SU-DHL-6 (cell line): Measurements from ENCODE around the gene LPCAT1.
"Not testable (repeated sequence)": the region's sequence is repeated elsewhere in the genome, so short reads cannot be mapped to it uniquely, and the experiment has no call there.

Source experiments
- H2AFZ ChIP-seq: fragments of 200-600 bp; sonication (generic); 2 replicates; pipeline ENCODE4 v1.6.1; 2014; ENCODE audit warnings: low read depth, mild to moderate bottlenecking, moderate library complexity, mixed read lengths, antibody characterized with exemption, low read length; ENCODE audit not compliant: severe bottlenecking
- H3F3A ChIP-seq: fragments of 200-600 bp; shearing (Covaris generic); 2 replicates; pipeline ENCODE4 v1.6.0; 2016; ENCODE audit warnings: antibody characterized with exemption, mild to moderate bottlenecking; ENCODE audit not compliant: insufficient read depth
- H3K27ac ChIP-seq: fragments of 200-600 bp; sonication (generic); 2 replicates; pipeline ENCODE4 v1.5.1; 2016; ENCODE audit warnings: low read depth, mild to moderate bottlenecking, low read length, moderate library complexity, mixed read lengths
- H3K27me3 ChIP-seq: fragments of 200-600 bp; sonication (generic), shearing (Covaris generic); 2 replicates; pipeline ENCODE4 v1.6.0; 2014; ENCODE audit warnings: mild to moderate bottlenecking, low read length
- H3K36me3 ChIP-seq: fragments of 200-600 bp; sonication (generic); 2 replicates; pipeline ENCODE4 v1.6.1; 2014; ENCODE audit warnings: mild to moderate bottlenecking, low read length, mixed read lengths
- H3K4me2 ChIP-seq: fragments of 300-600, 200-600 bp; shearing (Covaris generic), sonication (generic); 2 replicates; pipeline ENCODE4 v1.6.0; 2014; ENCODE audit warnings: low read length, low read depth, mild to moderate bottlenecking; ENCODE audit not compliant: poor library complexity, severe bottlenecking
- H3K4me3 ChIP-seq: fragments of 200-600 bp; sonication (generic); 2 replicates; pipeline ENCODE4 v1.5.1; 2014; ENCODE audit warnings: antibody characterized with exemption, low read length, mild to moderate bottlenecking, mixed read lengths; ENCODE audit not compliant: insufficient read depth, poor library complexity, severe bottlenecking
- H3K79me2 ChIP-seq: fragments of 200-600 bp; sonication (generic); 2 replicates; pipeline ENCODE4 v1.6.1; 2014; ENCODE audit warnings: mild to moderate bottlenecking, low read length, moderate library complexity; ENCODE audit not compliant: insufficient read depth
- H3K9ac ChIP-seq: fragments of 200-600 bp; sonication (generic); 2 replicates; pipeline ENCODE4 v1.7.0; 2014; ENCODE audit warnings: mild to moderate bottlenecking, low read length
- H3K9me2 ChIP-seq: fragments of 200-600 bp; sonication (generic); replicated peaks from 2 replicates; pipeline ENCODE4 v1.6.1; 2014; ENCODE audit warnings: low read length; ENCODE audit not compliant: insufficient read depth
- H3K9me3 ChIP-seq: fragments of 200-600 bp; sonication (generic); 2 replicates; pipeline ENCODE4 v1.6.1; 2014; ENCODE audit warnings: low read length, mixed read lengths; ENCODE audit not compliant: insufficient read depth
- H4K20me1 ChIP-seq: fragments of 200-600 bp; sonication (generic); 2 replicates; pipeline ENCODE4 v1.6.1; 2014; ENCODE audit warnings: low read depth, mild to moderate bottlenecking, antibody characterized with exemption, low read length, moderate library complexity, mixed read lengths
- CTCF ChIP-seq: fragments of 200-600 bp; sonication (generic); IDR thresholded peaks from one replicate; pipeline ENCODE4 v1.5.1; 2017; ENCODE audit warnings: antibody characterized with exemption, mild to moderate bottlenecking, low read length, moderate library complexity; ENCODE audit not compliant: insufficient read depth, poor library complexity, severe bottlenecking
- EZH2phosphoT487 ChIP-seq: fragments of 200-600 bp; sonication (generic), shearing (Covaris generic); conservative IDR thresholded peaks from 2 replicates; pipeline ENCODE4 v1.6.1; 2018; ENCODE audit warnings: mild to moderate bottlenecking, antibody characterized with exemption, low read length, moderate library complexity, mixed read lengths

Gene LPCAT1

DNA sequence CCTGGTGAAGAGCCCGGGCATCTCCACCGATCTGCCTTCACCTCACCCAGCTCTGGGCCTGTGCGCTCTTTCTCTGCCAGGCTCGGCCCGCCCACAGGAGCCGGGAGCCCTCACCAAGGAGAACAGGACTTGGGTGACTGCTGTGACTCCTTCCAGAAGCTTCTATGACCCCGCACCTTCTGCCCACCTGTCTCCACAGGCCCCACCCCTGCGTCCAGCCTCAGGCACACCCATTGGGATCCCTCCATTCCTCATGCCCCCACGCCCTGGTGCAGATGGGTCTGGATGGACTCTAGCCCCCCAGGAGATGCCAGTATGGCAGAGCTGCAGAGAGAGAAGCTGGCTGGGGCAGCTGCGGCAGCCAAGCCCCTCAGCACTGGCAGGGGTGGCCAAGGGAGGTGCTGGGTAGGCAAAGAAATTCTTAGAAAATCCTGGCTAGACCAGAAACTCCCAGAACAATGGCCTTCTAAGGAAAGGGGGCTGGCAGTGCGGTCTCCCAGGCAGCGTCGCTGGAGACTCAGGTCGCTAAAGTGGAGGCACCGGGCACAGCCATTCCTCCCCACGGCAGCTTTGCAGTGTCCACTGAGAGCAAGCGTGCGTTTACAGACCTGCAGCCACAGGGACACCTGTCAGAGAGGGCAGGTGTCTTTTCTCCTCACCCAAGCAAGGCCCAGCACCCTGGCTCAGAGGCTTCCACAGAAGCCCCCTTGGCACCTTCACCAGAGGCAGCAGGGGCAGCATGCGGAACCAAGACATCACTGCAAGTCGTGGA is 17.3 kb downstream of the LPCAT1 start:
- Histone ChIP-seq H3K27me3 (no peaks in the 10 kb centered on the region), H3K4me2 (no peak overlapping the region), H3K79me2 (peaks cover 70% of the 10 kb centered on the region; the same call in 1 of the 2 replicates), H3K9ac (no peak overlapping the region), H3K36me3 (no peaks in the 10 kb centered on the region), H3K9me3 (no peaks in the 10 kb centered on the region), H4K20me1 (no peaks in the 10 kb centered on the region), H3K9me2 (no peaks in the 10 kb centered on the region), H3K27ac (no peak overlapping the region), H3F3A (peaks cover 20% of the 10 kb centered on the region), H2AFZ (no peak overlapping the region), H3K4me3 (no peak overlapping the region)
- TF ChIP-seq CTCF (no peak), EZH2phosphoT487 (no peak)

GRCh38 chr5:1505506-1506241 is 18.1 kb downstream of the LPCAT1 start:
- H2AFZ ChIP-seq: no peak overlapping the region
- no peaks in the 10 kb centered on the region for H4K20me1 ChIP-seq

GRCh38 chr5:1505089-1505488 is 18.7 kb downstream of the LPCAT1 start:
- not testable (repeated sequence) for H3K27me3 ChIP-seq, H2AFZ ChIP-seq, H3K9me3 ChIP-seq, H3K9me2 ChIP-seq, H3K4me3 ChIP-seq, H3K36me3 ChIP-seq, H4K20me1 ChIP-seq
- Histone ChIP-seq H3K9ac (peak overlapping the region; percentile 47; the same call in 1 of the 2 replicates), H3K4me2 (peak overlapping the region; percentile 62), H3K27ac (peak overlapping the region; percentile 96), H3K79me2 (peaks cover 71% of the 10 kb centered on the region; the same call in 1 of the 2 replicates), H3F3A (peaks cover 20% of the 10 kb centered on the region)

More at GRCh38 chr5:1505506-1506241, 18.1 kb downstream of the LPCAT1 start:
- H3K9me2 ChIP-seq: no peaks in the 10 kb centered on the region
- no peak for TF ChIP-seq EZH2phosphoT487
- TF ChIP-seq CTCF: no peak
- no peaks in the 10 kb centered on the region for H3K9me3 ChIP-seq
- no peaks in the 10 kb centered on the region for H3K27me3 ChIP-seq
- no peak overlapping the region for H3K9ac ChIP-seq
- no peak overlapping the region for H3K4me3 ChIP-seq
- no peak overlapping the region for H3K4me2 ChIP-seq
- H3F3A ChIP-seq: peaks cover 20% of the 10 kb centered on the region
- H3K79me2 ChIP-seq: peaks cover 76% of the 10 kb centered on the region; the same call in 1 of the 2 replicates
- no peak overlapping the region for H3K27ac ChIP-seq
- H3K36me3 ChIP-seq: no peaks in the 10 kb centered on the region

DNA sequence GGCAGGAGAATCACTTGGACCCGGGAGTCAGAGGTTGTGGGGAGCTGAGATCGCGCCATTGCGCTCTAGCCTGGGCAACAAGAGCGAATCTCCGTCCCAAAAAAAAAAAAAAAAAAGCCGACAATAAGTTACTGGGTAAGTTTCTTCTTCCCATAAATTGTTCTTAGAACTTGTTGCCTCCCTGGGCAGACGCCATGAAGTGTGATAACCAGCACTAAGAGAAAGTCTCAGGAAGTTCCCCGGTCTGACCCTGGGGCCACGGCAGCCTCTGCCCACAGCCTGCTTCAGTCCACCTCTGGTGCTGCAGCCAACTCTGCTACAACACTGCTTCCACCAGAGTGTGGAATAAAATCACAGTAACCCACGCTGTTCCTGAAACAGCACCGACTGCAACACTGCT is 19.1 kb downstream of the LPCAT1 start:
- Histone ChIP-seq H3F3A (peaks cover 20% of the 10 kb centered on the region), H3K36me3 (no peaks in the 10 kb centered on the region), H3K79me2 (peaks cover 69% of the 10 kb centered on the region; the same call in 1 of the 2 replicates), H2AFZ (no peak overlapping the region), H3K4me3 (peak overlapping the region; percentile 16), H3K9me3 (no peaks in the 10 kb centered on the region), H3K4me2 (peak overlapping the region; percentile 62), H3K9me2 (no peaks in the 10 kb centered on the region), H3K9ac (peak overlapping the region; percentile 47), H4K20me1 (no peaks in the 10 kb centered on the region), H3K27me3 (no peaks in the 10 kb centered on the region), H3K27ac (peak overlapping the region; percentile 96)
- no peak for TF ChIP-seq EZH2phosphoT487
- no peak for TF ChIP-seq CTCF
